NCI-H187 treated with DMSO at 0.1 percent for 48 hours (cell line): ENCODE data around the gene SLK.

ENCODE experiments used
- DNase-seq: peaks from one replicate; lab custom pipeline; 2025; lab: John Stamatoyannopoulos, UW

The SLK gene

DNA sequence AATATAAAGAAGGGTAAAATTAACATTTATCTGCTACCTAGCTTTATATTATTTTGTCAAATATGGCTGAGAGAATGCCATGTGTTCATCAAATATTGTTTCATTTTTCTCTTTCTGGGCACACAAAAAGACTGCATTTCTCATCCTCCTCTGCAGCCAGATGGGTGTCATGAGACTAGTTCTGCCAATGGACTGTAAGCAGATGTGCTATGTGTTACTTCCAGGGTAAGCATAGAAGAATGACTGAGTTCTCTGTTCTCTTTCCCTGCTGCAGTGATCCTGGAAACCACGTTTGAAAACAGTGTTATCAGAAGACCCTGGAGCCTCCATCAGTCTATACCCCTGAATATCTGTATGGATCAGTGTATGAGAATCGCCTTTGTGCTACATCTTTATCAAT lies 24.1 kb upstream of the SLK start:
- no peak for DNase-seq

DNA sequence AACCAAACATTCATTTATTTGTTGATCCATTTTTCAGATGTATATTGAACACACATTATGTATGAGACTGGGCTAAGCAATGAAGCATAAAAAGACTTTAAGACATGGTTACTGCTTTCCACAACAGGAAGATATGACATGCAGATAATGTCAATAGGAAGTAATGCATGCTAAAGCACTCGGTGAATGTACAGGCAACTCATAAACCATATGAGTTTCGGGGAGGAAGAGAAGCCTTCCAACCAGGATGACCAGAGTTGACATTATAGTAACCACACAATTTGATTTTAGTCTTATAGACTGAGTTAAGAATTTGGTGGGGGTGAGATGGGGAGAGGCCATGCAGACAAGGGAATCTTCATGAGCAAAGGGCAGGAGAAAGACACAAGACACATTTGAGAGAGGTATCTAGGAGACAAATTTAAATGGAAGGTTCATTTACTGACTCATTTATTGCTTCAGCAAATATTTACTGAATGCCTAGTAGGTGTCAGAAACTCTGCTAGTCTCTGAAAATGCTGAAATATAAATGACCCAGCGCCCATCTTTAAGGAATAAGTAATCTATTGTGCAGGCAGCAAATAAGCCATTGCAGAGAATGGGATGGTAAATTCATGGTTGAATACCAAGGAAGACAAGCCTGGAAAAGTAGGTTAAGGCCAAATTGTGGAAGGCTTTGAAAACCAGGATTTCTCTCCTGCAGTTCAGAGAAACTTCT lies 19.0 kb upstream of the SLK start:
- no peak for DNase-seq

DNA sequence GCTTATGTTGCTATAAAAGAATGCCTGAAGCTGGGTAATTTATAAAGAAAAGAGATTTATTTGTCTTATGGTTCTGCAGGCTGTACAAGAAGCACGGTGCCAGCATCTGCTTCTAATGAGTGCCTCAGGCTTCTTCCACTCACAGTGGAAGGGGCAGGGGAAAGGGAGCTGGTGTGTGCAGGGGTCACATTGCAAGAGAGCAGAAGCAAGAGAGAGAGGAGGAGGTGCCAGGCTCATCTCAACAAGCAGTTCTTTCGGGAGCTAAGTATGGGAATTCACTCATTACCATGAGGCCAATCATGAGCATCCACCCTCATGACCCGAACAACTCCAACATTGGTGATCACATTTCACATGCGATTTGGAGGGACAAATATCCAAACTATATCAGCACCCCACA lies 17.2 kb upstream of the SLK start:
- DNase-seq = no peak

- DNase-seq = no peak
Measured at GRCh38 chr10:103951183-103951582, 15.8 kb upstream of the SLK start.

- no peak for DNase-seq
Measured at GRCh38 chr10:103951942-103952341, 15.0 kb upstream of the SLK start.

GRCh38 chr10:103954543-103954942 lies 12.4 kb upstream of the SLK start:
- no peak for DNase-seq

DNA sequence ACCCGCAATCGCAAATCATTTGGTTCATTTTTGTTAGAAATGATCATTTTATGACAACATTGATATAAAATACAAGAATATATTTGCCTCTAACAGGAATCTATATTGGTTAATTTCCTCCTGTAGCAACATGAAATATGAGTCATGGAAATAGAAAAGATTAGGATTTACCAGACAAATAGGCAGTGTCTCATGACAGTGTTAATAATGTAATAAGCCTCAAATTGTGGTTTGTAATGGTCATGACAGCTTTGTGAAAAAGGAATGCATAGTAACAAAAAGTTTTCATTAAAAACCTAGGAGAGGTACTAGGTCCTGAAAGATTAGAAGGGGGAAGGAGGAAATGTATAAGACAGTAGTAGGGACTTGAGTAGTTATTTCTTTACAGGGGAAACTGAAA lies 7.9 kb upstream of the SLK start:
- DNase-seq = no peak

- DNase-seq = no peak
Measured at GRCh38 chr10:103960103-103960502, 6.8 kb upstream of the SLK start.

DNA sequence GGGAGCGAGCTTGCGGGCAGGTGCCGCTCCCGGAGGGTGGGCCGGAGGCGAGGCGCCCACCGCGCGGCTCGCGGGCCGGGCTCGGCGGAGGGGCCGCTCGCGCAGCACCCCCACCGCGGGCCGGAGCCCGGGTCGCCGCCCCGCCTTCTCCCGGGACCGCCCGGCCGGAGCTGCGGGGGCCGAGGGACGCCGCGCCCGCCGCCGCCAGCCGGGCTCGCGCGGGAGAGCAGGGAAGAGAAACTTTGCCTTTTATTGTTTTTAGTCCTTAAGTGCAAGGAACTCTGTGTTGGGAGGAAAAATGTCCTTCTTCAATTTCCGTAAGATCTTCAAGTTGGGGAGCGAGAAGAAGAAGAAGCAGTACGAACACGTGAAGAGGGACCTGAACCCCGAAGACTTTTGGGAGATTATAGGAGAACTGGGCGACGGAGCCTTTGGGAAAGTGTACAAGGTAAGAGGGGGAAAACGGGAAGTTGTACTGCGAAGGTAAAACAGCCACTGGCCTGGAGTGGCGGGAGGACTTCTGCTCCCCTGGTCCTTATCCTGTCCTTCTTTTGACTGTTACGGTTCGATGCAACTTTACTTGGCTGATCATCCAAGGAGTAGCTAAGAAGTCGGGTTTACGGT lies 620 bp downstream of the SLK start:
- DNase-seq = no peak

GRCh38 chr10:103968441-103969391 lies 1.8 kb downstream of the SLK start:
- DNase-seq = no peak

- no peak for DNase-seq
Measured at GRCh38 chr10:103969436-103969835, 2.5 kb downstream of the SLK start.

GRCh38 chr10:103969857-103970627 lies 3.1 kb downstream of the SLK start:
- DNase-seq = no peak

DNA sequence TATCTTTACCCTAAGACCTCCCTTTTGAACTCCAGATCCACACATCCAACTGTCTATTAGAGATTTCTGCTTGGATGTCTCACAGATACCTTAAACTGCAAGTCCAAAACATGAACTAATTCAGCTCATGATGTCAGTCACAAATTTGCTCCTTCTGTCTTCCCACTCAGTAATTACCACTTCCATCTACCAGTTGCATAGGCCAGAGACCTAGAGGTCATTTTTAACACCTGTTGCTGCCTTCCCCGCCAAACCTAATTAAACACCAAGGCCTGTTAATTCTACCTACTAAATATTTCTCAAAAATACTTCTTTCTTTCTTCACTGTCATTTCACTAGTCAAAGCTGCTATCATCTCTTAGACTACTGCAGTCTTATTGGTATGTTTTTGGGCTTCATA lies 8.2 kb downstream of the SLK start:
- DNase-seq = no peak

- no peak for DNase-seq
Measured at GRCh38 chr10:103977204-103977603, 10.3 kb downstream of the SLK start.

- DNase-seq = no peak
Measured at GRCh38 chr10:103979530-103979929, 12.6 kb downstream of the SLK start.

- no peak for DNase-seq
Measured at GRCh38 chr10:103980288-103980906, 13.5 kb downstream of the SLK start.

DNA sequence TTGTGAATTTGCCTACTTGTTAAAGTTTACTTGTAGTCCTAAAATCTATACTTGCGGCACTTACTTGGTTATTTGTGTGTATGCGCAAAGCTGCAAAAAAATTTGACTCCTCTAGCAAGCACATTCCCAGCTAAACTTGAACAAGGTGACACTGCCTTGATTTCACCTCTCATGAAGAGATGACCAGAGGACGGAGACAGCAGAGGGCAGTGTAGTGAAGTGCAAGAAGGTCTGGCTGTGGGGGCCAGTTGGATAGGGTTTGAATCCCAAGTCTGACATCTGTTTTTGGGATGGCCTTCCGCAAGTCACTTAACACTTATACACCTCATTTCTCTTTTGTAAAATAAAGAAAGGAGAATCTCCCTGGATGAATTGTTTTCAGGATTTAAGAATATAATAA lies 15.7 kb downstream of the SLK start:
- no peak for DNase-seq

GRCh38 chr10:103983367-103983911 lies 16.5 kb downstream of the SLK start:
- DNase-seq = no peak

- DNase-seq = no peak
Measured at GRCh38 chr10:103985726-103986125, 18.8 kb downstream of the SLK start.

GRCh38 chr10:103986360-103986759 lies 19.4 kb downstream of the SLK start:
- no peak for DNase-seq

- no peak for DNase-seq
Measured at GRCh38 chr10:103990121-103990520, 23.2 kb downstream of the SLK start.
